Measurements from ENCODE around the gene BCAS4.
"Not testable (repeated sequence)": the region's sequence is repeated elsewhere in the genome, so short reads cannot be mapped to it uniquely, and the experiment has no call there.

Gene BCAS4

GRCh38 chr20:50762045-50762422 lies 32.8 kb upstream of the BCAS4 start:
- no peak overlapping the region for H3K4me3 ChIP-seq (ENCODE audit: low read depth, low read length)
- no peak overlapping the region for H3K27ac ChIP-seq
- TF ChIP-seq CTCF (IDR thresholded peaks at IDR 0.05; ENCODE audit: low read depth, low read length) = no peak
- H3K27me3 ChIP-seq (ENCODE audit: insufficient read depth, low read depth, severe bottlenecking) = no peaks in the 10 kb centered on the region
- no peaks in the 10 kb centered on the region for H3K9me3 ChIP-seq (ENCODE audit: severe bottlenecking)
- DNase-seq = no peak
- H3K36me3 ChIP-seq = no peaks in the 10 kb centered on the region

GRCh38 chr20:50762435-50763220 lies 32.2 kb upstream of the BCAS4 start:
- no peaks in the 10 kb centered on the region for H3K9me3 ChIP-seq (ENCODE audit: severe bottlenecking)
- H3K27ac ChIP-seq = no peak overlapping the region
- no peak overlapping the region for H3K4me3 ChIP-seq (ENCODE audit: low read depth, low read length)
- no peaks in the 10 kb centered on the region for H3K36me3 ChIP-seq
- TF ChIP-seq CTCF (IDR thresholded peaks at IDR 0.05; ENCODE audit: low read depth, low read length) = no peak
- DNase-seq = no peak
- no peaks in the 10 kb centered on the region for H3K27me3 ChIP-seq (ENCODE audit: insufficient read depth, low read depth, severe bottlenecking)

GRCh38 chr20:50763550-50764458 lies 31.1 kb upstream of the BCAS4 start:
- not testable (repeated sequence) for H3K27ac ChIP-seq; H3K36me3 ChIP-seq; H3K27me3 ChIP-seq (ENCODE audit: insufficient read depth, low read depth, severe bottlenecking); H3K4me3 ChIP-seq (ENCODE audit: low read depth, low read length); DNase-seq; H3K9me3 ChIP-seq (ENCODE audit: severe bottlenecking)

GRCh38 chr20:50765251-50765650 lies 29.6 kb upstream of the BCAS4 start:
- not testable (repeated sequence) for DNase-seq; H3K27ac ChIP-seq; H3K9me3 ChIP-seq (ENCODE audit: severe bottlenecking); H3K36me3 ChIP-seq; H3K27me3 ChIP-seq (ENCODE audit: insufficient read depth, low read depth, severe bottlenecking); H3K4me3 ChIP-seq (ENCODE audit: low read depth, low read length)

GRCh38 chr20:50765674-50766073 lies 29.2 kb upstream of the BCAS4 start:
- Histone ChIP-seq H3K4me3 (ENCODE audit: low read depth, low read length) (no peak overlapping the region), H3K27ac (no peak overlapping the region)
- TF ChIP-seq CTCF (IDR thresholded peaks at IDR 0.05; ENCODE audit: low read depth, low read length) = no peak

GRCh38 chr20:50766955-50767809 lies 27.7 kb upstream of the BCAS4 start:
- not testable (repeated sequence) for H3K9me3 ChIP-seq (ENCODE audit: severe bottlenecking); H3K36me3 ChIP-seq; H3K27me3 ChIP-seq (ENCODE audit: insufficient read depth, low read depth, severe bottlenecking)
- Histone ChIP-seq H3K27ac (peak overlapping the region; percentile 82), H3K4me3 (ENCODE audit: low read depth, low read length) (peak overlapping the region; percentile 28)
- peak; percentile 36 for DNase-seq

More at GRCh38 chr20:50765674-50766073, 29.2 kb upstream of the BCAS4 start:
- DNase-seq = no peak
- Histone ChIP-seq H3K9me3 (ENCODE audit: severe bottlenecking) (no peaks in the 10 kb centered on the region), H3K36me3 (no peaks in the 10 kb centered on the region), H3K27me3 (ENCODE audit: insufficient read depth, low read depth, severe bottlenecking) (no peaks in the 10 kb centered on the region)

- not testable (repeated sequence) for H3K36me3 ChIP-seq; H3K9me3 ChIP-seq (ENCODE audit: severe bottlenecking); H3K27me3 ChIP-seq (ENCODE audit: insufficient read depth, low read depth, severe bottlenecking); H3K27ac ChIP-seq; H3K4me3 ChIP-seq (ENCODE audit: low read depth, low read length); DNase-seq
- peak; percentile 4; the same call in 1 of the 2 replicates for TF ChIP-seq CTCF (IDR thresholded peaks at IDR 0.05; ENCODE audit: low read depth, low read length)
These were observed 25.9 kb upstream of the BCAS4 start for GRCh38 chr20:50768991-50769390.

GRCh38 chr20:50769551-50770085 lies 25.2 kb upstream of the BCAS4 start:
- H3K9me3 ChIP-seq (ENCODE audit: severe bottlenecking); H3K27ac ChIP-seq; DNase-seq; H3K4me3 ChIP-seq (ENCODE audit: low read depth, low read length); H3K27me3 ChIP-seq (ENCODE audit: insufficient read depth, low read depth, severe bottlenecking); H3K36me3 ChIP-seq: not testable (repeated sequence)

- H3K36me3 ChIP-seq; H3K27me3 ChIP-seq (ENCODE audit: insufficient read depth, low read depth, severe bottlenecking); H3K9me3 ChIP-seq (ENCODE audit: severe bottlenecking); H3K27ac ChIP-seq; DNase-seq; H3K4me3 ChIP-seq (ENCODE audit: low read depth, low read length): not testable (repeated sequence)
These were observed 23.3 kb upstream of the BCAS4 start for GRCh38 chr20:50771419-50772080.

Data from WERI-Rb-1 (cell line).